Ovary (tissue), 10 donors: Measurements from ENCODE around the gene TMEM18. TPM values are rescaled to one million over a fixed set of nuclear protein-coding genes. Genes with fewer than 3 reads are reported as not detected.

Experiments used
- DNase-seq, 5 donors: peaks; one replicate each; pipeline ENCODE4 v3.0.0-alpha.2; 2019 to 2020
- H3K27ac ChIP-seq, 2 donors: fragments of 200-600 bp; one replicate each; pipeline versions ENCODE4 v1.5.1 to v1.8.0; 2019 to 2022
- H3K27me3 ChIP-seq: fragments of 200-600 bp; one replicate; pipeline ENCODE4 v1.8.0; 2022
- H3K36me3 ChIP-seq: fragments of 200-600 bp; sonication (generic); one replicate; pipeline ENCODE4 v1.5.1; 2019
- H3K4me1 ChIP-seq: one replicate; pipeline ENCODE4 v1.8.1; 2013; ENCODE audit warnings: mild to moderate bottlenecking, moderate library complexity; ENCODE audit not compliant: insufficient read depth
- H3K4me3 ChIP-seq: fragments of 200-600 bp; sonication (generic); one replicate; pipeline ENCODE4 v1.5.1; 2017
- H3K9me3 ChIP-seq, 2 donors: fragments of 200-600 bp in 1 of 2; sonication (generic) in 1 of 2; one replicate each; pipeline versions ENCODE4 v1.5.1 to v1.8.1; 2013 to 2019; ENCODE audit warnings: mild to moderate bottlenecking in 1 of 2, moderate library complexity in 1 of 2
- EP300 ChIP-seq: sonication (generic); formaldehyde crosslinking; IDR thresholded peaks from one replicate; pipeline ENCODE4 v1.6.1; 2017; ENCODE audit warnings: antibody characterized with exemption
- POLR2A ChIP-seq: fragments of 450-650 bp; IDR thresholded peaks from one replicate; pipeline ENCODE4 v1.6.1; 2017; ENCODE audit warnings: antibody characterized with exemption, mild to moderate bottlenecking, moderate library complexity
- WGBS, 3 donors: extraction: QIAGEN DNeasy Blood & Tissue Kit in 1 of 3; methylation state at CpG; one replicate each; pipeline versions ENCODE4 v1.1.5 to v1.1.7; 2013 to 2017; 5-methylcytosine and 5-hydroxymethylcytosine counted together
- intact Hi-C, 4 donors: fragments of 100-400 bp; cut with DNase I; formaldehyde crosslinking; loops; one replicate each; pipeline versions ENCODE4 v1.11.0 to v1.15.1; 2022 to 2023
- long read RNA-seq, 3 donors: library from polyadenylated mRNA in 2 of 3; unstranded in 2 of 3; transcript quantifications; one replicate each; pipeline ENCODE4 v2.0.0 and lab custom pipeline, GENCODE V29; 2021 to 2026
- polyA plus RNA-seq, 2 donors: library from polyadenylated mRNA; stranded (reverse); fragments of 200-250 nt in 1 of 2; fragments of 350-450 nt in 1 of 2; fragmentation: Illumina TruSeq in 1 of 2; extraction: RNeasy Lipid Tissue Mini Kit (QIAGEN cat#74804) in 1 of 2; gene quantifications; one replicate each; pipeline ENCODE4 v1.2.3, GENCODE V29; 2013 to 2014
- total RNA-seq, 7 donors: library from RNA; depleted of rRNA in 2 of 7; stranded (reverse); fragments of >200 nt in 2 of 7; fragmentation: NEBNext Ultra II Directional in 3 of 7; extraction: Animal tissue kit (Norgen Biotek cat#: 25700) in 3 of 7; gene quantifications; one replicate each; pipeline versions ENCODE4 v1.1.0 to v1.2.4, GENCODE V29; 2016 to 2023
- TF ChIP-seq, protein P1 (sequence below), 3 donors: fragments of 450-650 bp in 2 of 3; fragments of 200-600 bp in 1 of 3; IDR thresholded peaks; one replicate each; pipeline versions ENCODE4 v1.5.1 to v1.8.0; 2016 to 2022; ENCODE audit warnings: antibody characterized with exemption in 3 of 3, mild to moderate bottlenecking in 1 of 3
- donor health status: DM: no; HTN: no; CAD: no; lungs with moderate emphysema.
- donor health status: DM: no; HTN: no; CAD: no.
- donor health status: Bipolar disorder and iron deficiency.
- donor health status: DM: yes; HTN: yes; CAD: no.
- donor health status: DM: no; HTN: no; CAD: no.
- donor health status: DM: yes; HTN: yes; CAD: no.

The TMEM18 gene
- total RNA-seq = 10 to 100 TPM; 27.5 to 48.5 (median 39.5) TPM
- polyA plus RNA-seq = 10 to 100 TPM; 44.7 to 46.8 TPM
- long read RNA-seq, donor 1, transcript TMEM18-205 (6 exons, 2,572 nt) = minor isoform, 10 of 121 reads
- long read RNA-seq, donor 1, transcript TMEM18-201 (5 exons, 2,762 nt) = major isoform, 89 of 121 reads
- long read RNA-seq, donor 1, partial matches to known transcripts = 10 of 121 reads
- long read RNA-seq, donor 1, other reads (novel, unspliced or antisense) = 8 of 121 reads
- long read RNA-seq, donor 2, transcript TMEM18-207 (4 exons, 1,767 nt) = minor isoform, 5 of 34 reads
- long read RNA-seq, donor 2, transcript TMEM18-201 (5 exons, 2,762 nt) = major isoform, 25 of 34 reads
- long read RNA-seq, donor 2, partial matches to known transcripts = 0 of 34 reads
- long read RNA-seq, donor 2, other reads (novel, unspliced or antisense) = 0 of 34 reads
- long read RNA-seq, donor 3, transcript TMEM18-201 (5 exons, 2,762 nt) = major isoform, 45 of 57 reads
- long read RNA-seq, donor 3, partial matches to known transcripts = 0 of 57 reads
- long read RNA-seq, donor 3, other reads (novel, unspliced or antisense) = 8 of 57 reads

DNA sequence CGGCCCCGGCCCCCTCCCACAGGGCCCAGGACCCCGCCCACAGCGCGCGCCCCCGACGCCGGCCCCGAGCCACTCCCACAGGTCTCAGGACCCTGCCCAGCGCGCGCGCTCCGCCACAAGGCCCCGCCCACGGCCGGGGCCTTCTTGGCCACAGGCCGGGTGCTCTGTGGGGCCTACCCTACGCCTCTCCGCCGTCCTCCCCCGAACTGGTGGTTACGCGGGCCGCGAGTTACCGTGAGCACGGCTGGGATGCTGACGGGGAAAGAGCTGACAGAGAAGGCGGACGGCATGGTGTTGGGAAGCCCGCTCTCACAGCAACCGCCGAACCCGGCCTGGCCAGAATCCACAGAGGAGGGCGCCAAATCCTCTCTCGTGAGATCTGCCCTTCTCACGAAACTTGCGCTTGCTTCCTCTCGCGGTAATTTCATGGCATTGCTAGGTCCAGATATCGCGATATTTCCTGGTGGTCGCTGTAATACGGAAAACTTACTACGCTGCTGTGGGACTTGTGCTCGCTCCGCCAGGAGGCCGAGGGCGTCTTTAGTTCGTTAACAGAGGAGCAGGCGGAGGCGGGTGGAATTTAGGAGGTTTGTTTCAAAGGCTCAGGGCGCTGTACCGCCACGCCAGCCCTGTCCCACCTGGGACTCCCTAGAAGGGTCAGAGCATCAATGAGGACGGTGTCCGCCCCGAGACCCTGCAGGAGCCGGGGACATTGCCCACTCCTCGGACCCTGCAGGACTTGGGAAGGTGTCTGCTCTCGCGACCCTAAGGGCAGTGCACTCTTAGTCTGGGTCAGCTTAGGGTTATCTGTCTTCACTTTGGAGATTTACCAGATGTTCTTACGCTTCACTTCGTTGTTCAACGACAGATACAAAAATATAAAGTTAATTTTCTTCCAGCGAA lies at the start of gene TMEM18:
Gene TMEM18, minus strand, starts transcription at position 351 of the 903 bp plus-strand sequence. Its CDS starts 61 bp downstream, at position 290.
- peak in 4 of 5 donors; percentile 94 to 99 (median 98) for DNase-seq
- WGBS, 3 donors = 0 to 1% (median 1%) methylated on average over 58 to 68 of the region's 68 CpGs
- intact Hi-C loops = loop anchor here in 1 of 4 donors (5.0 kb wide), 1 partner anchor 60 kb away; no protein-coding TSS in a partner anchor

DNA sequence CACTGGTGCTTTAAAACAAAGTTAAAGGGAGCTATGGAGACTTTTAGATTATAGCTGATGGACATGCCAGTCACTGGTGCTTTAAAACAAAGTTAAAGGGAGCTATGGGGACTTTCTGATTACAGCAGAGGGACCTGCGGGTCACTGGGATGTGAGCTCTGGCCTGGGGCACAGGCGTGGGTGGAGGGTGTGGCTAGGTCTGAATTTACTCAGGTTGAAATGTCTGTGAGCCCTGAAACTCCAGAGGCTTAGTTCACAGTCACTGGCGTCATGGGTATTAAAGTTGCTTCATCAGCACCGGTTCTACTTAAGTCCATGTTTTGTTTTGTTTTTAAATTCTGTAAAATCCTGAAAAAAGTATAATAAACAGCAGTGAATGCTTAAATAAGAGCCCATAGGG lies 49.0 kb upstream of the TMEM18 start:
- Histone ChIP-seq H3K27ac (no peak overlapping the region), H3K4me3 (no peak overlapping the region), H3K36me3 (no peaks in the 10 kb centered on the region), H3K4me1 (no peaks in the 10 kb centered on the region), H3K9me3 (no peaks in the 10 kb centered on the region), H3K27me3 (no peaks in the 10 kb centered on the region)
- no peak for TF ChIP-seq POLR2A
- TF ChIP-seq EP300 = no peak
- TF ChIP-seq, protein P1, sequence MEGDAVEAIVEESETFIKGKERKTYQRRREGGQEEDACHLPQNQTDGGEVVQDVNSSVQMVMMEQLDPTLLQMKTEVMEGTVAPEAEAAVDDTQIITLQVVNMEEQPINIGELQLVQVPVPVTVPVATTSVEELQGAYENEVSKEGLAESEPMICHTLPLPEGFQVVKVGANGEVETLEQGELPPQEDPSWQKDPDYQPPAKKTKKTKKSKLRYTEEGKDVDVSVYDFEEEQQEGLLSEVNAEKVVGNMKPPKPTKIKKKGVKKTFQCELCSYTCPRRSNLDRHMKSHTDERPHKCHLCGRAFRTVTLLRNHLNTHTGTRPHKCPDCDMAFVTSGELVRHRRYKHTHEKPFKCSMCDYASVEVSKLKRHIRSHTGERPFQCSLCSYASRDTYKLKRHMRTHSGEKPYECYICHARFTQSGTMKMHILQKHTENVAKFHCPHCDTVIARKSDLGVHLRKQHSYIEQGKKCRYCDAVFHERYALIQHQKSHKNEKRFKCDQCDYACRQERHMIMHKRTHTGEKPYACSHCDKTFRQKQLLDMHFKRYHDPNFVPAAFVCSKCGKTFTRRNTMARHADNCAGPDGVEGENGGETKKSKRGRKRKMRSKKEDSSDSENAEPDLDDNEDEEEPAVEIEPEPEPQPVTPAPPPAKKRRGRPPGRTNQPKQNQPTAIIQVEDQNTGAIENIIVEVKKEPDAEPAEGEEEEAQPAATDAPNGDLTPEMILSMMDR (IDR thresholded peaks at IDR 0.05) = no peak
- intact Hi-C loops = no loop called here
- 66 to 78% (median 68%) methylated on average over 4 of the region's 4 CpGs for WGBS, 3 donors
- no peak for DNase-seq

More for the DNA sequence above, at the start of gene TMEM18:
- H3K4me3 ChIP-seq = peak within 1 kb of the TSS; percentile 83
- no peaks in the 10 kb centered on the region for H3K36me3 ChIP-seq
- H3K4me1 ChIP-seq = peaks cover 7% of the 10 kb centered on the region
- TF ChIP-seq, protein P1 (IDR thresholded peaks at IDR 0.05) = peak in 2 of 3 donors; percentile 58 to 76
- peak; percentile 95 for TF ChIP-seq POLR2A
- no peak for TF ChIP-seq EP300
- H3K27me3 ChIP-seq = no peaks in the 10 kb centered on the region
- H3K9me3 ChIP-seq = no peaks in the 10 kb centered on the region
- H3K27ac ChIP-seq = peak within 1 kb of the TSS; percentile 87 to 97

DNA sequence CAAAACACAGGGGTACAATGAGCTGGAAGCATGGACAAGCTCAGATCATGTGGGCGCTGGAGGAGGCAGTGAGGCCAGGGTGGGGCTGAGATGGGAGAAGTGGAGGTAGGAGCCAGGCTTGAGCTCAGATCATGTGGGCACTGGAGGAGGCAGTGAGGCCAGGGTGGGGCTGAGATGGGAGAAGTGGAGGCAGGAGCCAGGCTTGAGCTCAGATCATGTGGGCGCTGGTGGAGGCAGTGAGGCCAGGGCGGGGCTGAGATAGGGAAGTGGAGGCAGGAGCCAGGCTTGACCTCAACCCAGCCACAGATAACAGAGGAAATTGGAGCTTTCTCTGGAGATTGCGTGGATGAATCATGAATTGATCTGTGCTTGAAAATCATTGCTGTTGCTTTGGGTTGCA lies 48.3 kb upstream of the TMEM18 start:
- H3K4me3 ChIP-seq = no peak overlapping the region
- H3K36me3 ChIP-seq = no peaks in the 10 kb centered on the region
- no peaks in the 10 kb centered on the region for H3K27me3 ChIP-seq
- H3K27ac ChIP-seq = no peak overlapping the region
- TF ChIP-seq, protein P1 (IDR thresholded peaks at IDR 0.05) = no peak
- TF ChIP-seq POLR2A (no peak), EP300 (no peak)
- 90 to 95% (median 93%) methylated on average over 4 of the region's 4 CpGs for WGBS, 3 donors
- no peaks in the 10 kb centered on the region for H3K9me3 ChIP-seq
- intact Hi-C loops = no loop called here
- DNase-seq = no peak
- H3K4me1 ChIP-seq = no peaks in the 10 kb centered on the region

DNA sequence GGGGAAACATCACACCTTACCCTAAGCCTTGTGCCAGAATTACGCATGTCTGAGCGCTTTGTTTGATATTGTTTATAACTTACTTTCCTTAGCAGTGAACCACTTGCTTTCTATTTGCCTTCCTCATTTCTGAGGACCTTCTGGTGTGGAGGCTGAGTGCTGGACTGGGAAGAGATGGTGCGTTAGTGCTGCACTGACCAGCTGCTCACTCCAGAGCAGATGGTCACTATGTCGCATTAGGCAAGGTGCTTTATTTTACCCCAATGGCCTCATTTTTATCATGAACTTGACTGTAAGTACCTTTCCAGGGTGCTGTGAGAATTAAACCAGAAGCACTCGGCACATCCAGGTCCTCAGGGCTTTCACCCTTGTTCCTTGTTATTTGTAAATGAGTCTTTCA lies 46.6 kb upstream of the TMEM18 start:
- H3K27ac ChIP-seq = no peak overlapping the region
- no peaks in the 10 kb centered on the region for H3K9me3 ChIP-seq
- no peak for DNase-seq
- no peak overlapping the region for H3K4me3 ChIP-seq
- no peaks in the 10 kb centered on the region for H3K4me1 ChIP-seq
- intact Hi-C loops = no loop called here
- 84 to 93% (median 90%) methylated on average over 5 of the region's 5 CpGs for WGBS, 3 donors
- no peaks in the 10 kb centered on the region for H3K36me3 ChIP-seq
- H3K27me3 ChIP-seq = no peaks in the 10 kb centered on the region
- TF ChIP-seq EP300 (no peak), POLR2A (no peak)
- TF ChIP-seq, protein P1 (IDR thresholded peaks at IDR 0.05) = no peak
